Mesenteric fat pad (tissue), 1 donor: Measurements from ENCODE around the gene PARM1. TPM values are rescaled to one million over a fixed set of nuclear protein-coding genes. Genes with fewer than 3 reads are reported as not detected.

Source experiments
- DNase-seq: peaks from one replicate; pipeline ENCODE4 v3.0.0-alpha.2; 2020; ENCODE audit warnings: low spot score
- total RNA-seq: library from RNA; stranded (reverse); fragmentation: NEBNext Ultra II Directional; extraction: Animal tissue kit (Norgen Biotek cat#: 25700); gene quantifications from one replicate; pipeline ENCODE4 v1.2.1, GENCODE V29; 2021
- donor health status: DM: yes; HTN: yes; CAD: no.

Gene PARM1
- total RNA-seq, 1 donor from 2014 or later: 27.5 TPM

DNA sequence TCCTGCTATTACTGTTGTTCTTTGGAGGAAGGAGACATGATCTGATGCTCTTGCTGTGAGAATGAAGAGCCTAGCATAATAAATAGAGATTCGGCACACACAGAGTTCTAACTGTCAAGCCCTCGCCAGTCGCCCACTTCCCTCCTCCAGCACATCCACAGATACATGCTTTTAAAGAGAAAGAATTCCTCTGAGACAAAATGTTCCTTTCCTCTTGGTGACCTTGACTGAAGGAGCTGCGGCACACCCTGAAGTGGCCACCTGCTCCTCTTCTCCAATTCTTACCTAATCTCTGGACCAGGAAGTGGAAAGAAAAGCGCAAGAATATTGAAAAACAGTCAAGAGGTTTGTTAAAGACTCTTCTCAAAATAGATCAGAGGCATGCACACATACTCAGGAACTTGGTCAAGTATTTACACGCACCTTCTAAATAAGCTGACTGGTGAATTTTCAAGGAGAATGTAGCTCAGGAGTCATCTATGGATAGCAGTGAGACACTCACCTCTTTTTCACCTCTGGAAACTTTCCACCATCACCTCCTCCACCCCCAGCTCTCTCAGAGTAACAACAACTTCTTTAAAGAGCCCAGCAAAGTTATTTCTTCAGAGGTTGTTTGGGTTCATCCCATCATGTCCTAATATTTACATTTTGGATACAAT is 95.4 kb downstream of the PARM1 start:
- no peak for DNase-seq

DNA sequence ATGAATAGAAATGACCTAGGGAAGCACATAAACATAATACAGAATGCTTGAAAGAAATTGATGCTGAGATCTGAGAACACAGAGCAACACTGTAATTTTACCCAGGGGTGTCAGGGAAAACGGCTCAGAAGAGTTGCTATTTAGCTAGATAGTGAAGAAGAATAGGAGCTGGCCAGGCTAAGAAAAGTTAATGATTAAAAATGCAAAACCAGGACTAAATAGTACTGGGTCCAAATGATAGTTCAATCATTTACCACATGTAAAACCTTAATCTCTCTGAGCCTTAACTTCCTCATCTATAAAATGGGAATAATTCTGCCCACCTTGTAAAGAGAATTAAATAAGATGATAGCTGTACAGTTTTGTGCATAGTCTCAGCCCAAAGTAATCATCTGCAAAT is 97.1 kb downstream of the PARM1 start:
- no peak for DNase-seq

- DNase-seq: no peak
Observed at GRCh38 chr4:75030649-75031235, 97.8 kb downstream of the PARM1 start.

DNA sequence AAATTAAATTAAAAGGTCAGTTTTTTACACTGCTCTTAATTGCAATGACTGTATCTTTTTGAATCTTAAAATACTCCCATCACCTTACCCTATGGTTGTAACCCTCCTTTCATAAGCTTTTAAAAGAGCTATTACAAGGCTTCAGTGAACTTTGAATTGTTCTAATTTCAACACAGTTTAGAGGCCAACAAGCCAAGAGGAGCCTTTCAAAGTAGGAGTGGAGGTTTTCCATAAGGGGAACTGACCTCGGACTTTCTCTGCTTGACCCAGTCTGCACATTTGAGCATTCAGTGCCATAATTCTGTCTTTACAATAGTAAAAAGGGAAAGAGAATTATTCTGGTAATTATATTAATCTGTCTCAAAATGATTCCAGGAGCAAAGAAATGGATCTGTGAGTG is 98.9 kb downstream of the PARM1 start:
- no peak for DNase-seq

- no peak for DNase-seq
Observed at GRCh38 chr4:75034523-75034922, 101.6 kb downstream of the PARM1 start.

GRCh38 chr4:75035321-75035720 is 102.4 kb downstream of the PARM1 start:
- DNase-seq: no peak

- no peak for DNase-seq
Observed at GRCh38 chr4:75036046-75036830, 103.3 kb downstream of the PARM1 start.

DNA sequence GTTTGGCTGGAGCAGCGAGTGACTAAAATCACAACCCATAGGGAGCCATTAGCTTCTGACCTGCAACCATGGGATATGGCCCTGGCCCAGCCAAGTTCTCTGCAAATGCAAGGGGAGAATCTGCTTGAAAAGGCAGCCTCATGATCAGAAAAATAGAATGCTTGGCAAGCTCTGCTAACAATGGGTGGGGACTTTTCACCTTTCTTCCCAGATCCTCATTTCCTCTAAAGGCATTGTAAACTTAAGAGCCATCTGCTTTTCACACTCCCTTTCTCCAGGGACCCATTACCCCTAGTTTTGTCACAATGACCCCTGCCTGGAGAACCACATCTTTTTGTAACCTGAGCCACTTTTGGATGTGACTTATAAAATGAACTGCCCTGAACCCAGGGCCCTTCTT is 104.3 kb downstream of the PARM1 start:
- no peak for DNase-seq

DNA sequence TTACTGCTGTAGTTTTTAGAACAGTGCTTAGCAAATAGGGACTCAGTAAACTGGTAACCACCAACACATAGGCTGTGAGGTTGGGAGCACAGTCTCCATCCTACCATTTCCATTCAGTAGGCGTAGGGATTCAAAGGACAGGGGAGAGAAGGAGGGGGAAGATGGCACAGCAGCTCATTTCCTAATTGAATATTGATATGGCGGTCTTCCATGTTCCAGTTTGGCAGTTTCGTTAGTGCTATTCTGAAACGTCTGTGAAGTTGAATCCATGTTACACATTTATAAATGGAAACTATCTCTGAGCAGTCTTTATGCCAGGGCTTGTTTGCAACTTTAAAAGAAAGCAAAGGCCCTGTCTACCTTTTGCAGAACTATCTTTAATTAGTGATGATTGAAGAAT is 105.5 kb downstream of the PARM1 start:
- DNase-seq: no peak

GRCh38 chr4:75040703-75041102 is 107.8 kb downstream of the PARM1 start:
- DNase-seq: no peak

- no peak for DNase-seq
Observed at GRCh38 chr4:75042601-75043208, 109.8 kb downstream of the PARM1 start.

DNA sequence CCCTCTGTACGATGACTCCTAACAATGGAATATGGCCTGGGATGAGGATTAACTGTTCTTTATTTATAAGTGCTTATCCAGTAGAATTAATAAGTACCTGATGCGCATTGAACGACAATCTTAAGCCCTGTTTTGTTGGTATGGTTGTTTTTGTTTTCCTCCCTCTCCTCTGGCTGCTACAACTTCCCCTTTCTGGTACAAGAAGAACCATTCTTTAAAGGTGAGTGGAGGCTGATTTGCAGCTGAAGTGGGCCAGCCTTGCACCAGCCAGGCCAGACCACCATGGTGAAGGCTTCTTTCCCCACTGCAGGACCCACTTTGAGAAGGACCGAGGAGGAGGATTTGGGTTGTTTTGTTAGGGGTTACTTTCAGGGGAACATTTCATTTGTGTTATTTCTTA is 113.3 kb downstream of the PARM1 start:
- no peak for DNase-seq

- no peak for DNase-seq
Observed at GRCh38 chr4:75046641-75047040, 113.7 kb downstream of the PARM1 start.

GRCh38 chr4:75048208-75048879 is 115.4 kb downstream of the PARM1 start:
- DNase-seq: no peak

- DNase-seq: no peak
Observed at GRCh38 chr4:75051431-75051830, 118.5 kb downstream of the PARM1 start.

DNA sequence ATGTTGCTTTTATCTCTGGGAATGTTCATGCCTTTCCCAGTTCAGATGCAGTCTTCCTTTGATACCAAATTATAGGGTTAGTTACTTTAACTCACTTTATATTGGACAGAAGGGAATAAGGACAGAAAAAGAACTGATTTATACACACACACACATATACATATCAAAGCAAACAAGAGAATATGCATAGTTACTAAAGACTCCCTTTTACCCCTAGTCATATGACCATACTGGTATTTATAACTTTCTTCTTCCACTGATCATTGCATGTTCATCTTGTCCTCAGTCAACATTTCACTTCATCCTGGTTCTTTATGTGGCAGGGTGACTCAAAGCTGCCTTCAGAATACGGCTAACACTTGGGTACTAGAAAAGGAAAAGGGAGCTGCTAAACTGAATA is 120.4 kb downstream of the PARM1 start:
- no peak for DNase-seq

DNA sequence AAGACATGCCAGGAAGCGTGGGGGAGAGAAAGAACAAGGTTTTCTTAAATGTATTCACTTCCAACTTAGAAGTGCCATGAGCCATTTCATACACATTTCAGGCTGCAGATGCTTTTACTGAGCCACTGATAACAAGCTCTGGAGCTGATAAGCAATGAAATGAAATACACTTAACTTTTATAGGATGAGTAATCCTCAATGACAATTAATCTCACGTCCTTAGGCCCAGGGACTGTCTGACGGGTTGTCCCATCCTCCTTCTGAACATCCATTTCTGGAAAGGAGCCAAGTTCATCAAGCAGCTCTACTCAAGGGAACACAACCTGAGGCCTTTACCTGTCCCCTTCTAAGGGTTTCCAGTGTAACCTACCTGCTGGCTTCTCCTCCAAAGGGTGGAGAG is 121.2 kb downstream of the PARM1 start:
- no peak for DNase-seq

- DNase-seq: no peak
Observed at GRCh38 chr4:75056277-75056676, 123.4 kb downstream of the PARM1 start.

GRCh38 chr4:75057369-75057768 is 124.5 kb downstream of the PARM1 start:
- DNase-seq: no peak

DNA sequence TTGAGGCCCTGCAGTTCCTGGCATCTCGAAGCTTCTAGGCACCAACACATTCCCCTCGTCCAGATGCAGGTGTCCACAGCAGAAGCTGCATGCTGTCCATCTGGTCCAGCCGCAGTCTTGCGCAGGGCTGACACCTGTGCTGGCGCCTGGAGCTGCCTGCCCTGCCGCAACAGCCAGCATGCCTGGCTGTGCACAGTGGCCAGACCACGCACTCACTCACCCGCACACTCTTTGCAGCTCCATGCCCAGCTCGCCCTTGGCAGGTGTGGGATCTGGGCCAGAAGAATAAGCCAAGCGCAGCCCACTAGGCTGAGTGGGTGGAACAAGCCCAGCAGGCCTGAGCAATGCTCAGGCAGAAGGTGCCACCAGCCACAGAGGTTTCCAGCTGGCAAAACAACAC is 125.6 kb downstream of the PARM1 start:
- DNase-seq: no peak

GRCh38 chr4:75063433-75063832 is 130.5 kb downstream of the PARM1 start:
- DNase-seq: no peak

DNA sequence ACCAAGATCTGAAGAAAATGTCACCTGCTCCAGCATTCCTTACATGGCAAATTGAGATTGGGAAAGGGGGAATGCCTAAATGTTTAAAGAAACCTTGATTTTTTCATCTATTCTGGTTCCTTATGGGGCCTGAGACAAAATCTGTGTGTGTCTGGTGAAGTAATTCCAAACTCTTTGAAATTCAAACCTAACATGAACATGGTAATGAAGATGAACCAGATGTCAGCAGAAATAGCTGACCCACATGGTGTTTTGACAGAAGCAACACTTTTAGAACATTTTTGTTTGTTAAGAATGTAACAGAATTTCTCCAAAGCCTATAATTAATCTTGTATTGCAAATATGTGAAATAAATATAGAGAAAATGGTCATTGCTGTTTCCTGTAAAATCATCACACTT is 133.0 kb downstream of the PARM1 start:
- DNase-seq: no peak
